GM19395 (cell line): ENCODE data around the gene ZNF93.
"Not testable (repeated sequence)": the region's sequence is repeated elsewhere in the genome, so short reads cannot be mapped to it uniquely, and the experiment has no call there.

Experiments used
- ATAC-seq: cut with Tn5 transposase; IDR thresholded peaks from one replicate; pipeline ENCODE4 v1.9.1; 2021; ENCODE audit warnings: mild to moderate bottlenecking, moderate library complexity; ENCODE audit not compliant: unreplicated experiment

ZNF93 gene

GRCh38 chr19:19900729-19901444, at the start of gene ZNF93:
TSS of gene ZNF93 (plus strand) at chr19:19900946. CDS start at chr19:19901089, 143 bp downstream.
- peak; percentile 93 for ATAC-seq

GRCh38 chr19:19851740-19852139, 49.0 kb upstream of the ZNF93 start:
- not testable (repeated sequence) for ATAC-seq

GRCh38 chr19:19858751-19859150, 42.0 kb upstream of the ZNF93 start:
- ATAC-seq: no peak

- no peak for ATAC-seq
Observed at GRCh38 chr19:19860756-19861390, 39.9 kb upstream of the ZNF93 start.

- ATAC-seq: peak; percentile 97
Observed at GRCh38 chr19:19865750-19866610, 34.8 kb upstream of the ZNF93 start, which contains the start of gene ZNF253. TSS of gene ZNF253 (plus strand) at chr19:19865882. CDS start at chr19:19865997, 115 bp downstream.

- no peak for ATAC-seq
Observed at GRCh38 chr19:19866611-19867248, 34.0 kb upstream of the ZNF93 start.

- not testable (repeated sequence) for ATAC-seq
Observed at GRCh38 chr19:19870086-19870485, 30.7 kb upstream of the ZNF93 start.

GRCh38 chr19:19871932-19872331, 28.8 kb upstream of the ZNF93 start:
- no peak for ATAC-seq

- ATAC-seq: no peak
Observed at GRCh38 chr19:19873381-19873780, 27.4 kb upstream of the ZNF93 start.

GRCh38 chr19:19877724-19878123, 23.0 kb upstream of the ZNF93 start:
- ATAC-seq: no peak

GRCh38 chr19:19884583-19884982, 16.2 kb upstream of the ZNF93 start:
- no peak for ATAC-seq

GRCh38 chr19:19892055-19892941, 8.4 kb upstream of the ZNF93 start:
- ATAC-seq: not testable (repeated sequence)

GRCh38 chr19:19900139-19900728, 512 bp upstream of the ZNF93 start:
- ATAC-seq: peak; percentile 21

GRCh38 chr19:19907551-19907950, 6.8 kb downstream of the ZNF93 start:
- ATAC-seq: not testable (repeated sequence)

GRCh38 chr19:19909654-19910053, 8.9 kb downstream of the ZNF93 start:
- no peak for ATAC-seq

- ATAC-seq: no peak
Observed at GRCh38 chr19:19911150-19911549, 10.4 kb downstream of the ZNF93 start.

GRCh38 chr19:19914596-19914995, 13.8 kb downstream of the ZNF93 start:
- ATAC-seq: no peak

- ATAC-seq: not testable (repeated sequence)
Observed at GRCh38 chr19:19930417-19930816, 29.7 kb downstream of the ZNF93 start.
